Ectodermal cell (in vitro differentiated cells): ENCODE measurements around the gene OR51A7.

Experiments used
- H3K27ac ChIP-seq: 2 replicates; pipeline ENCODE4 v1.7.0; 2013; ENCODE audit warnings: mild to moderate bottlenecking, low read depth, low read length; ENCODE audit not compliant: insufficient read depth, poor library complexity, severe bottlenecking
- H3K27me3 ChIP-seq: 2 replicates; pipeline ENCODE4 v1.7.0; 2013; ENCODE audit warnings: mild to moderate bottlenecking, low read length; ENCODE audit not compliant: insufficient read depth, control insufficient read depth, poor library complexity, severe bottlenecking
- H3K36me3 ChIP-seq: one replicate; pipeline ENCODE4 v1.7.0; 2013; ENCODE audit warnings: low read length; ENCODE audit not compliant: control insufficient read depth, insufficient read depth
- H3K4me1 ChIP-seq: one replicate; pipeline ENCODE4 v1.7.0; 2013; ENCODE audit warnings: low read length; ENCODE audit not compliant: control insufficient read depth, insufficient read depth
- H3K4me3 ChIP-seq: 2 replicates; pipeline ENCODE4 v1.7.0; 2013; ENCODE audit warnings: low read depth, low read length, control low read depth; ENCODE audit not compliant: insufficient read depth
- H3K9me3 ChIP-seq: 2 replicates; pipeline ENCODE4 v1.7.0; 2013; ENCODE audit warnings: mild to moderate bottlenecking, low read length, moderate library complexity; ENCODE audit not compliant: control insufficient read depth
- whole genome bisulfite sequencing, 2 experiments: methylation state at CpG; one replicate each; pipeline ENCODE4 v1.1.7; 2013; ENCODE audit warnings: missing lambda C conversion rate in 2 of 2; 5-methylcytosine and 5-hydroxymethylcytosine counted together

The OR51A7 gene

DNA sequence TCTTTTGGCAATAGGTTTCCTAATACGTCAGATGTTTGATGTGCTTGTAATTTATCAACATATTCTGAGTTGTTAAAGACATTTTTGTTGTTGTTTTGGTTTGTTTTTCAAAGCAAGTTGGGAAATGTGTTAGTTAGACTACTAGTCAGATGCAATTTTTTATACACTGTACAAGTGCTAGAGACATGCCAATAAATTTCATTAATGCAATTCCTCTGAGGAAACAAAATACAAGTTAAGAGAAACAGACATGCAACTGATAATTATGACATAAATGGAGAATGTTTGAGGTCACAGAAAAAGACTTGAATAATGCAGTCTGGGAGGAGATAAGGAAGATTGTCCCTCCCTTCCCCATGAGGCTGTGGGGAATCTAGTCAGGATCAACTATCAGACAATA lies 16.0 kb upstream of the OR51A7 start:
- H3K4me1 ChIP-seq, result no peaks in the 10 kb centered on the region
- no peaks in the 10 kb centered on the region for H3K36me3 ChIP-seq
- 0% methylated on average over 1 of the region's 1 CpG; no CpG with 5 or more reads in 1 of the 2 experiments for WGBS, 2 experiments
- H3K27ac ChIP-seq, result no peak overlapping the region
- H3K27me3 ChIP-seq, result no peaks in the 10 kb centered on the region
- H3K4me3 ChIP-seq, result no peak overlapping the region
- no peaks in the 10 kb centered on the region for H3K9me3 ChIP-seq

DNA sequence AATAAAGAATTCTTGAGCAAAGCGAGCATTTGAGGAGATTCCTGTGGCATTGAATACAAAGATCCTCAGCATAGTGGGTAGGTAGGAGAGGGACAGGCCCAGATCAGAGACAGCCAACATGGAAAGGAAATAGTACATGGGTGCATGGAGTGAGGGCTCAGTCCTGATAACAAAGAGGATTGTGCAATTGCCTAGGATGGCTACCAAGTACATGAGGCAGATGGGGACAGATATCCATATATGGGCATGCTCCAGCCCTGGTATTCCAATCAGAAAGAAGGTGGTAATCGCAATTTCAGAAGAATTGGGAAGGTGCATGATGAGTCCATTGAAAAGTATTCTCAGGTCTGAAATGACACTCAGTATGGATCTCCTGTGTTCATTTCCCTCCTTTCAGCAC lies 13.3 kb upstream of the OR51A7 start:
- no peaks in the 10 kb centered on the region for H3K4me1 ChIP-seq
- no peak overlapping the region for H3K27ac ChIP-seq
- no peaks in the 10 kb centered on the region for H3K27me3 ChIP-seq
- no peak overlapping the region for H3K4me3 ChIP-seq
- 95 to 97% methylated on average over 2 of the region's 2 CpGs for WGBS, 2 experiments
- H3K36me3 ChIP-seq, result no peaks in the 10 kb centered on the region
- H3K9me3 ChIP-seq, result no peaks in the 10 kb centered on the region

DNA sequence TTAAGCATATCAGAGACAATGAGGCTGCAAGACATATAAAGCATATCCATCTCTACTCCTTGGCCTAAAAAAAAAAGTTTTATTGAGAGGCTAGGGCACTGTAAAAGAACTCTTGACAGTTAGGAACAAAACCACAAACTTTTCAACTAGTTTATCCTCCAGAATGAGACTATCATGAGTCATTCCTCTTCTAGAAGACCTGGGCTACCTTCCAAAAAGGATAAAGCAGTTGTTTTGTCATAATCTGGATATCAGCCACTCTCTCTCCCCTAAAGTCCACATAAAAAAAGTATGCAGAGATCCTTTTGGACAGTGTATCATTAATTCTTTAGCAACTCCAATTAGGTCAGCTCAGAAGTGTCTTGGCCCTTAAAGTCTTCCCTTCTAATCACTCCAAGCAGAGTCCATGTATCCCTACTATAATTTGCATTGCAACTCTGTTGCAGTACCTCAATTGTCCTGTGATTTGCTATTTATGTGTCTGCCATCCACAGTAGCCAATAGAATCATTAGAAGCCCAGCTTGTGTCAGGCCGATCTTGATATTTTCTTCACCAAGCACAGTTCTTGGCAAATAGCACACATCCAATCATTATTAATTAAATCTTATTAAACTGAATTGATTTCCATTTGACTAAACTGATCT lies 11.5 kb upstream of the OR51A7 start:
- H3K27ac ChIP-seq, result no peak overlapping the region
- no peaks in the 10 kb centered on the region for H3K9me3 ChIP-seq
- H3K4me1 ChIP-seq, result no peaks in the 10 kb centered on the region
- no peaks in the 10 kb centered on the region for H3K27me3 ChIP-seq
- H3K36me3 ChIP-seq, result no peaks in the 10 kb centered on the region
- H3K4me3 ChIP-seq, result no peak overlapping the region
- 92 to 100% methylated on average over 1 of the region's 1 CpG for WGBS, 2 experiments

DNA sequence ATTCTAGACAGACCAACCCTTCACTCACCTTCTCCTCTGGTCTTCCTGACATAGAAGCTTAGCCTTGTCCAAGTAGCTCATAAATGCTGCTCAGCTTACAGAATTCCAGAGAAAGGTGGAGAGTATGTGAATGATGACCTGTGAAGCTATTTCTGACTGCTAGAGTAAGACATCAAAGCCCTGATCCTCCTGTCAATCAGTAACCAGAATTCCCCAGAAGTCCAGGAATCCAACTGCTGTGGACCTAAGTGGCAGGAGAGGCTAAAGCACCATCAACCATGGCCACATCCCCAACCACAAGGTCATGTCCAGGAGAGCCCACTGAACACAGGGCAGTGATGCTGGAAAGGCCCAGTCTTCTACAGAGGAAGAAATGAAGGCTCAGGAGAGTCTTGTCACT lies 13.0 kb downstream of the OR51A7 start:
- Histone ChIP-seq H3K4me1 (no peaks in the 10 kb centered on the region), H3K27ac (no peak overlapping the region), H3K4me3 (no peak overlapping the region), H3K36me3 (no peaks in the 10 kb centered on the region), H3K9me3 (no peaks in the 10 kb centered on the region), H3K27me3 (no peaks in the 10 kb centered on the region)

DNA sequence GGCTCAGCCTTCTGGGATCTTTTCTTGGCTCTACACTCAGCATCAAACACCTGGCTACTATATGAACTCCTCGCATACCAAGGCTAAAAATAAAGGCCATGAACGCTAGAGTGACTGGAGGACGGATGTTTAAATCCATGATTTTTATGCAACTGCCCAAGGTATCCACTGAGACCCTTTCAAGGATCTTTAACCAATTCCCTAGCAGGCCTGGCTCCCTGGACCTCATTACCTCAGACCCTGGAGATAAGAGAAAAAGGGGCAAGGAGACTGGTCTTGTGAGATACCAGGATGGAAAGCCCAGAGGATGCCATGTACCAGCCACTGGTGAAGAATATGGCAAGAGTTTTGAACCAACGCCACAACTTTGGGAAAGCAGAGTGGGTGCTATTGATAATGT lies 15.7 kb downstream of the OR51A7 start, which contains the start of gene OR51G2:
OR51G2 (minus strand) TSS at position 101 of the 400 bp plus-strand sequence. CDS start 3,687 bp downstream, outside the sequence.
- WGBS, 2 experiments, result 96 to 98% methylated on average over 4 of the region's 4 CpGs
- Histone ChIP-seq H3K9me3 (no peaks in the 10 kb centered on the region), H3K36me3 (no peaks in the 10 kb centered on the region), H3K4me1 (no peaks in the 10 kb centered on the region), H3K4me3 (no peak within 1 kb of the TSS), H3K27ac (no peak within 1 kb of the TSS), H3K27me3 (no peaks in the 10 kb centered on the region)

DNA sequence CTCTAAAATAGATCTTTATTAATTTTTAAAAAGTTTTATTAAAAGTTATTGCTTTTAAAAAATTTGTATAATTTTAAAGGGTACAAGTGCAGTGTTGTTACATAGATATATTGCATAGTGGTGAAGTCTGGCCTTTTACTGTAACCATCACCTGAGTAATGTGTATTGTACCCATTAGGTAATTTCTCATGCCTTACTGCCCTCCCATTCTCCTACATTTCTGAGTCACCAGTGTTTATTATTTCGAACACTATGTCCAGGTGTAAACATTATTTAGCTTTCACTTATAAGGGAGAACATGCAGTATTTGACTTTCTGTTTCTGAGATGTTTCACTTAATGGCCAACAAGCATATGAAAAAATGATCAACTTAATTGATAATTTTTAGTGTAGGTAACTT lies 18.2 kb downstream of the OR51A7 start:
- Histone ChIP-seq H3K4me3 (no peak overlapping the region), H3K36me3 (no peaks in the 10 kb centered on the region), H3K9me3 (no peaks in the 10 kb centered on the region), H3K27ac (no peak overlapping the region), H3K4me1 (no peaks in the 10 kb centered on the region), H3K27me3 (no peaks in the 10 kb centered on the region)
- 100% methylated on average over 1 of the region's 1 CpG for WGBS, 2 experiments

DNA sequence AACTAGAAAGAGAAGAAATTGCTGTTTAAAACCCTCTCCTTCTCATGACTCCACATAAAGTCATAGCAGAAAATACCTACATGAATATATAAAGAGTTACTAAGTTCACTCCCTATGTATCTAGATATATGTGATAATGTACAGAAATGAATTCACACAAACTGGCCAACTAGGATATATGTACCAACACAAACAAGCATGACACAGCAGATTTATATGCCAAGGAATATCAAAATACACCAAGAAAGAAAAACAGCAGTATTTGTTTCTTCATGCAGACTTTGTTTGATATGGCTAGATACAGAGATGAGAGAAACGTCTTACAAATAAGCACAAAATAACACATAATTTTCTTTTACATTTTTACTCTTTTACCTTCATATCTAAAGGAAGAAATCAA lies 18.7 kb downstream of the OR51A7 start:
- H3K4me3 ChIP-seq, result no peak overlapping the region
- 81 to 89% methylated on average over 1 of the region's 1 CpG for WGBS, 2 experiments
- no peaks in the 10 kb centered on the region for H3K27me3 ChIP-seq
- no peak overlapping the region for H3K27ac ChIP-seq
- H3K36me3 ChIP-seq, result no peaks in the 10 kb centered on the region
- H3K9me3 ChIP-seq, result no peaks in the 10 kb centered on the region
- no peaks in the 10 kb centered on the region for H3K4me1 ChIP-seq

DNA sequence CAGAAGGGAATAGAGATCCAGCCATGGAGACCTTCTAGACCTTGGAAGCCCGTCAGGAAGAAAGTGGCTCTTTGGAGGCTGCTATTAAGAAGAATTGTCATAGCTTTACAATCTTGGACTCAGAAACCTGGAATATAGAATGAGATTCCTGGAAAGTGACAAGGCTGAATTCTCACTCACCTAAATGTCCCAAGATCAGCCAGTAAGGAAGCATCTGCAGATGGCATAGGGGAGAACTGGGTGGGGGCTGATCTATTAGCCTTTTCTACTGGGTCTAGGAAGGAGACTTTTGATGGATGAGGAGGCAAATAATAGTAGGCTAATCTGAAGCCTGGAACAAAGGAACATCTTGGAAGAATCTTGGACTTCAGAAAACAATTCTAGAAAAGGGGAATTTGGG lies 20.7 kb downstream of the OR51A7 start, which contains the start of gene OR51G1:
OR51G1 (minus strand) TSS at position 101 of the 400 bp plus-strand sequence; CDS start at position 101, 0 bp downstream.
- no peaks in the 10 kb centered on the region for H3K9me3 ChIP-seq
- H3K4me3 ChIP-seq, result no peak within 1 kb of the TSS
- 91 to 94% methylated on average over 1 of the region's 1 CpG for WGBS, 2 experiments
- H3K4me1 ChIP-seq, result no peaks in the 10 kb centered on the region
- H3K36me3 ChIP-seq, result no peaks in the 10 kb centered on the region
- H3K27me3 ChIP-seq, result no peaks in the 10 kb centered on the region
- no peak within 1 kb of the TSS for H3K27ac ChIP-seq

DNA sequence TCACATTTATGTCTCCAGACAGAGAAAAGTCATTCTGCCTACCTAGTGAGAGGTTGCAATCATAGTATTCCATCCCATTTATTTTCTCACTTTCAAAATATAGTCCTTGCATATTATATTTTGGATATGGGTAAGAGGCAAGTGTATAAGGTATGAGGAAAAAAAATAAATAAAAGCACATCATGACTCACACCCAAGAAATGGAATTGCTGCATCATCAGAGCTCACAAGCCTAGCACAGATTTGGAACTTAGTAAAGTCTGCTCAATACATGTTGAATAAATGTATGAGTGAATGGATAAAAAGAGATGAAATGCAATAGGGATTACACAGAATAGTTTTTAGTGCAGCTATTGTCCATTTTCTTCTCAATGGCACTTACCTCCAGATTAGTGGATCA lies 23.0 kb downstream of the OR51A7 start:
- Histone ChIP-seq H3K4me1 (no peaks in the 10 kb centered on the region), H3K27me3 (no peaks in the 10 kb centered on the region), H3K27ac (no peak overlapping the region), H3K9me3 (no peaks in the 10 kb centered on the region), H3K4me3 (no peak overlapping the region), H3K36me3 (no peaks in the 10 kb centered on the region)

DNA sequence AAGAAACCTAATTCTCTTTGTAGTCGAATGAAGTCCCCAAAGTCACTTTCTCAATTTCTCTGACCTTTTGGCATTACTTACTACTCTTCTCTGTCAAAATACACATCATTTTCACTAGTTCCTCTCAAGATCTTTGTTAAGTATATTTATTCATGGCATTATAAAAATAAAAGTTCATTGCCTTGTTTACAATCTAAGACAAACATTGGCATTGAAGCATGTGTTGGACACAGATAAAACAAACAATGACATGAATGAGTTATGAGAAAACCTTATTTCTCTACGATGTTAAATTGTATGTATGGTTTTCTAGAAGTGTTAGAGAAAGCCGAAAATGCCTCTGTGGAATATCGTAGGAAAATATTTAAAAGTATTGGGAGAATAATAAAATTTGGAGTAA lies 29.2 kb downstream of the OR51A7 start:
- H3K36me3 ChIP-seq, result no peaks in the 10 kb centered on the region
- no peaks in the 10 kb centered on the region for H3K4me1 ChIP-seq
- 93 to 95% methylated on average over 4 of the region's 4 CpGs for WGBS, 2 experiments
- no peaks in the 10 kb centered on the region for H3K27me3 ChIP-seq
- H3K4me3 ChIP-seq, result no peak overlapping the region
- H3K9me3 ChIP-seq, result no peaks in the 10 kb centered on the region
- H3K27ac ChIP-seq, result no peak overlapping the region

DNA sequence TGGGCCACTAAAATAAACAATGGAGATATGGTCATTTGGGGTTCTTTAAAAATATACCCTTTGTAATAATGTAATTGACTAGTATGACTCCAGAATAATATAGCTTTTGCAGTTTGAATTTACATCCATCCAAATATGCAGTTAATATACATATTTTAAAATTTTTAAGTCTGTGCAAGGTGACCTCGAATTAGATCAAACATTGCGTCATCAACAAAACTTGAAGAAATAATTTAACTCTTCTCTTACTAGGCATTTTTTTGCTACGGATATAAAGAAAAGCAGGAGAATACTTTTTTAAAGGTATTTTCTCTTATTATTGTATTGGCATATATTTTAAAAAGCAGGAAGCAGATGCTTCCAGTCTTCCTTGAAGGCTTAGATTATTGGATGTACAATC lies 33.2 kb downstream of the OR51A7 start:
- WGBS, 2 experiments, result 87% methylated on average over 2 of the region's 3 CpGs; no CpG with 5 or more reads in 1 of the 2 experiments
- no peaks in the 10 kb centered on the region for H3K27me3 ChIP-seq
- H3K4me3 ChIP-seq, result no peak overlapping the region
- no peaks in the 10 kb centered on the region for H3K36me3 ChIP-seq
- H3K4me1 ChIP-seq, result no peaks in the 10 kb centered on the region
- no peaks in the 10 kb centered on the region for H3K9me3 ChIP-seq
- no peak overlapping the region for H3K27ac ChIP-seq
